ENCODE data around the gene CST5.
"Not testable (repeated sequence)": the region's sequence is repeated elsewhere in the genome, so short reads cannot be mapped to it uniquely, and the experiment has no call there.

GRCh38 chr20:23860771-23861170 is 18.8 kb downstream of the CST5 start:
- TF ChIP-seq CTCF, EP300 (IDR thresholded peaks at IDR 0.05): not testable (repeated sequence)
